Neural progenitor cell (in vitro differentiated cells): Measurements from ENCODE around the gene HERC2.
"Not testable (repeated sequence)": the region's sequence is repeated elsewhere in the genome, so short reads cannot be mapped to it uniquely, and the experiment has no call there.

Source experiments
- EZH2 ChIP-seq: fragments of 200-600 bp; sonication (generic); IDR thresholded peaks from 2 replicates; pipeline ENCODE4 v1.6.1; 2017; ENCODE audit warnings: antibody characterized with exemption, mild to moderate bottlenecking, moderate library complexity
- EZH2phosphoT487 ChIP-seq: fragments of 200-600 bp; sonication (generic); IDR thresholded peaks from 2 replicates; pipeline ENCODE4 v1.6.1; 2017; ENCODE audit warnings: antibody characterized with exemption
- TF ChIP-seq, protein P1 (sequence below): fragments of 200-600 bp; sonication (generic); IDR thresholded peaks from 2 replicates; pipeline ENCODE4 v1.5.1; 2017; ENCODE audit warnings: antibody characterized with exemption, mild to moderate bottlenecking

- TF ChIP-seq, protein P1, sequence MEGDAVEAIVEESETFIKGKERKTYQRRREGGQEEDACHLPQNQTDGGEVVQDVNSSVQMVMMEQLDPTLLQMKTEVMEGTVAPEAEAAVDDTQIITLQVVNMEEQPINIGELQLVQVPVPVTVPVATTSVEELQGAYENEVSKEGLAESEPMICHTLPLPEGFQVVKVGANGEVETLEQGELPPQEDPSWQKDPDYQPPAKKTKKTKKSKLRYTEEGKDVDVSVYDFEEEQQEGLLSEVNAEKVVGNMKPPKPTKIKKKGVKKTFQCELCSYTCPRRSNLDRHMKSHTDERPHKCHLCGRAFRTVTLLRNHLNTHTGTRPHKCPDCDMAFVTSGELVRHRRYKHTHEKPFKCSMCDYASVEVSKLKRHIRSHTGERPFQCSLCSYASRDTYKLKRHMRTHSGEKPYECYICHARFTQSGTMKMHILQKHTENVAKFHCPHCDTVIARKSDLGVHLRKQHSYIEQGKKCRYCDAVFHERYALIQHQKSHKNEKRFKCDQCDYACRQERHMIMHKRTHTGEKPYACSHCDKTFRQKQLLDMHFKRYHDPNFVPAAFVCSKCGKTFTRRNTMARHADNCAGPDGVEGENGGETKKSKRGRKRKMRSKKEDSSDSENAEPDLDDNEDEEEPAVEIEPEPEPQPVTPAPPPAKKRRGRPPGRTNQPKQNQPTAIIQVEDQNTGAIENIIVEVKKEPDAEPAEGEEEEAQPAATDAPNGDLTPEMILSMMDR, result not testable (repeated sequence)
- not testable (repeated sequence) for TF ChIP-seq EZH2phosphoT487, EZH2
These were observed 27.4 kb downstream of the HERC2 start for GRCh38 chr15:28294560-28294959.
